Skeletal muscle satellite cell (primary cell): ENCODE data around the gene PLPPR5.

Experiments used
- H3K27me3 ChIP-seq: 2 replicates; pipeline ENCODE4 v1.7.0; 2013; ENCODE audit warnings: low read length; ENCODE audit not compliant: control insufficient read depth, insufficient read depth
- H3K36me3 ChIP-seq: 2 replicates; pipeline ENCODE4 v1.7.0; 2013; ENCODE audit warnings: mild to moderate bottlenecking, control low read depth, low read length; ENCODE audit not compliant: insufficient read depth
- H3K4me1 ChIP-seq: 2 replicates; pipeline ENCODE4 v1.7.0; 2013; ENCODE audit warnings: low read length; ENCODE audit not compliant: control insufficient read depth, insufficient read depth
- H3K4me2 ChIP-seq: 2 replicates; pipeline ENCODE4 v1.7.0; 2013; ENCODE audit warnings: mild to moderate bottlenecking, low read length
- H3K4me3 ChIP-seq: 2 replicates; pipeline ENCODE4 v1.7.0; 2013; ENCODE audit warnings: low read length
- H3K9ac ChIP-seq: 2 replicates; pipeline ENCODE4 v1.7.0; 2013; ENCODE audit warnings: mild to moderate bottlenecking, low read depth, low read length, moderate library complexity
- H3K9me3 ChIP-seq: replicated peaks from 2 replicates; pipeline ENCODE4 v1.7.0; 2013; ENCODE audit warnings: mild to moderate bottlenecking, control low read depth, low read length

Gene PLPPR5

DNA sequence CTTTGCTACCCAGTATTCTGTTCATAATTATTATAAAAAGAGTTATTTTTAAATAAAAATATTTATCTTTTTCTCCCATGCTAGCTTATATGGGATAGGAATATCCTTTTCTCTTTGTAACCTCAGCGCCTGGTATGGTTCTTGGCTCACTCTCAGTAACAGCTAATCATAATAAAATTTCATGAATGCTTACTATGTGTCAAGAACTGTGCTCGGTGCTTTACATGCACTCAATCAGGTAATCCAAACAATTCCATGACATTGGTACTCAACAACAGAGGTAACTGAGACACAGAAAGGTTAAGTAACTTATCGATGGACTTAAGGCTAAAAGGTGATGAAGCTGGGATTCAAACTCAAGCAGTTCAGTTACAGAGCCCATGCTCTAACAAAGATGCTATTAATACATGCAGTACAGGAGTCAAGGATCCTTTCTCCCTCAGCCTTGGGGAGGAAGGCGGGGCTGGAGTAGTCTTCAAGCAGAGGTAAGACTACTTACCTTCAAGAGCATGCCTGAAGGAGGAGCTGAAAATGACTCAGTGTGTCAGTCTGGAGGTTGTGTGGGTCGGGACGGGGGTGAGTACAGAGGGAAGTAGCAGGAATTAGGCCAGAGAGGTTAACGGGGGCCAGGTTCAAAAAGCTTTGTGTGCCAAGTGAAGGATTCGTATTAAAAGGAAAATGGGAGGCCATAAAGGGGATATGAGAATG is 73.4 kb downstream of the PLPPR5 start:
- Histone ChIP-seq H3K27me3 (no peaks in the 10 kb centered on the region), H3K4me3 (no peak overlapping the region), H3K9me3 (no peaks in the 10 kb centered on the region), H3K4me1 (no peaks in the 10 kb centered on the region), H3K9ac (no peak overlapping the region), H3K36me3 (no peaks in the 10 kb centered on the region), H3K4me2 (no peak overlapping the region)

DNA sequence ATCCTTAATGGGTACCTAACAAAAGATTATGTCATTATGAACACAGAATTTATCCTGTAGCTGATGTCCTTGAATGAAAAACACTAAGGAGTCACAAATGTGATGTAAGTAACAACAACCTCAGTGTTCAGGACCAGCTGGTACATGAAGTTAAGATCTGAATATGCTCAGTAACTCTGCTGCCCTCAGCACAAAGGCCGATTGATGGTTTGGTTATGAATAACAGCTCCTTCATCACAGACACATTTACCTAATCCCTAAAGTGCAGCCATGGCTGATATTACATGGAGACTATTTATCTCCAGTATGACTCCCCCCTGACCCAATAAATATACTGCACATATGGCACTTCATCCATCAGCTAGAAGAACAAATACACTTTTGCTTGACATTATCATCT is 75.2 kb downstream of the PLPPR5 start:
- Histone ChIP-seq H3K9ac (no peak overlapping the region), H3K9me3 (no peaks in the 10 kb centered on the region)

DNA sequence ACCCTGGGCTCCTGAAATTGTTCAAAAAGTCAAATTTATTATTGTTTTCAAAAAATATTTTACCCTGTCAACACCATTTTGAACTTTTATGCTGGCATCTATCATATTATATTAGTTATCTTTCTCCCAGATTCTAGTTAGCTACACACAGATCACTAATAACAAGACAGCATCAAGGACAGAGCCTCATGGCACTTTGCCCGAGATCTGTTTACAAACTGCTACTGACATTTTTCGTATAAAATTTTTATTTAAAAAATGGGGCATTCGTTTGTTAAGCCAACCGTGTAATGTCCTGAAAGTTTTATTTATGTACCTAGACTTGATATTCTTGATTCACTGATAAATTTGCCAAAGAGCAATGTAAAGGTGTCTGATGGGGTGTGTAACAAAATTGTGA is 78.1 kb downstream of the PLPPR5 start:
- H3K9me3 ChIP-seq: no peaks in the 10 kb centered on the region

More for the DNA sequence above, 75.2 kb downstream of the PLPPR5 start:
- Histone ChIP-seq H3K4me2 (no peak overlapping the region), H3K27me3 (no peaks in the 10 kb centered on the region), H3K36me3 (no peaks in the 10 kb centered on the region), H3K4me3 (no peak overlapping the region), H3K4me1 (no peaks in the 10 kb centered on the region)

DNA sequence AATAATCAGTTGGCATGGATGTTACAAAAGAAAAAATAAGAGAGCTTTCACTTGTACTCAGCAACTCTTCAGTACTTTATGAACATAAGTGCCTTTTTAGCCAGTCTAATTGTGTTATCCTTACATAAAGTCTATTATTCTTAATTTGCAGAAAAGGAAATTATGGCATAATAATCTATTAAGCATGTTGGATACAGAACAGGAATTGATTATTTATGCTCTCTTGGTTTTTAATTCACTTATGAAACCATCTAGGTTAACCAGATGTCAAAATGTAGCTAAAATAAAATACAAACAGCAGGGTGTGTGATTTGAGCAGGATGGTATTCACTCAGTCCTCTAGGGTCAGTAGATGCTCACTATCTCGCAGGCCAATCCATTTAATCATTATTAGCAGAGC is 79.7 kb downstream of the PLPPR5 start:
- no peaks in the 10 kb centered on the region for H3K27me3 ChIP-seq
- H3K4me2 ChIP-seq: no peak overlapping the region
- H3K36me3 ChIP-seq: no peaks in the 10 kb centered on the region
- H3K9ac ChIP-seq: no peak overlapping the region
- H3K4me1 ChIP-seq: peaks cover 22% of the 10 kb centered on the region
- no peaks in the 10 kb centered on the region for H3K9me3 ChIP-seq
- no peak overlapping the region for H3K4me3 ChIP-seq

More for the DNA sequence above, 78.1 kb downstream of the PLPPR5 start:
- no peak overlapping the region for H3K9ac ChIP-seq
- peaks cover 7% of the 10 kb centered on the region for H3K4me1 ChIP-seq
- no peak overlapping the region for H3K4me3 ChIP-seq
- H3K36me3 ChIP-seq: no peaks in the 10 kb centered on the region
- no peaks in the 10 kb centered on the region for H3K27me3 ChIP-seq
- H3K4me2 ChIP-seq: no peak overlapping the region

DNA sequence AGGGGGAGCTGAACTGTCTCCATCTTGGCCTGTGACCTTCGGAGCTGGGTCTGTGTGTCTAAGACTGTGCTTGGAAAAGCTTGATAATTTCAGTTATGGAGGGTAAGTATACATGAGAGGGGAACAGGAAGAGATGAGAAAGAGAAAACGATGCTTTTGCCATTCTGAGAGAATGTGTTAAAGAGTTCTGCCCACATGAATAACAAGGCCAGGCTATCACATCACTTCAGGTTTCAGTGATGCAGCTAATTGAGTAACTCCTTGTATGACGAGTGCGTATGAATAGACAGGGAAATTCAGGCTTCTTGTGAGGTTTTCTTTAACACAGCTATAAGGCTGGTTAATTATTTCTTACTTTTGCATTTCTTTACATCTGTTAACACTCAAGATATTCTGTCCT is 81.0 kb downstream of the PLPPR5 start:
- no peaks in the 10 kb centered on the region for H3K36me3 ChIP-seq
- H3K4me1 ChIP-seq: peaks cover 25% of the 10 kb centered on the region
- no peaks in the 10 kb centered on the region for H3K9me3 ChIP-seq
- H3K9ac ChIP-seq: no peak overlapping the region
- no peak overlapping the region for H3K4me2 ChIP-seq
- H3K4me3 ChIP-seq: no peak overlapping the region
- no peaks in the 10 kb centered on the region for H3K27me3 ChIP-seq

- H3K4me3 ChIP-seq: no peak overlapping the region
- H3K27me3 ChIP-seq: no peaks in the 10 kb centered on the region
- H3K4me2 ChIP-seq: no peak overlapping the region
- no peaks in the 10 kb centered on the region for H3K9me3 ChIP-seq
- peaks cover 25% of the 10 kb centered on the region for H3K4me1 ChIP-seq
- no peak overlapping the region for H3K9ac ChIP-seq
- no peaks in the 10 kb centered on the region for H3K36me3 ChIP-seq
These were observed 82.8 kb downstream of the PLPPR5 start for GRCh38 chr1:98921817-98922216.

DNA sequence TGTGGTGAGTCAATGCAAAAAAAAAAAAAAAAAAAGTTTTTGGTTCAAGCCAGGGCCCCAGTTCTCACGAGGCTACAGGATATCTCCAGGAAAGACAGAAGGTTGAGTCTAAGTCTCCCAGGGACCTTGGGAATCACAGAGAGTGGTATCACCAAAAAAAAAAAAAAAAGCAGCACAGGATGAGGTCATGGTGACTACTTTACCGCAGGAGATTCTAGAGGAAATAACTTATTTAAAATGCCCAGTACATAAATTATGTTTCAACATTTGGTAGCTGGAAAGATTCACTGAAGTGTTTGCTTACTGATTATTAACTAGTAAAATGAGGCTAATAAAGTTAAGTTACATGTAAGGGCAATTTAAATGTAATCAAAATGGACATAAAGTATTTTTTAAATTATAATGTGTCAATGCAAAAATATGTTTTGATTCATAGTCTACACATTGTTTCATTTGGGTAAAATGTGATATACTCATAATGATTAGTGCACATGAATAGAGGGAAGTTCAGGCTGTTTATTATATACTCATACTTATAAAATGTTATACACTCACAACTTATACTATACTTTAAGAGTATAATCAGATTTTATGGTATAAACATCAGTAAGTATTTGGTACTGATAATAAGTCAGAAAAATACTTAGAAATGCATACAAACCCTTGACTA is 84.1 kb downstream of the PLPPR5 start:
- Histone ChIP-seq H3K9me3 (no peaks in the 10 kb centered on the region), H3K4me3 (no peak overlapping the region), H3K36me3 (no peaks in the 10 kb centered on the region), H3K9ac (no peak overlapping the region), H3K27me3 (no peaks in the 10 kb centered on the region), H3K4me1 (peaks cover 25% of the 10 kb centered on the region), H3K4me2 (peak overlapping the region; percentile 48)

GRCh38 chr1:98919652-98920051 is 85.0 kb downstream of the PLPPR5 start:
- Histone ChIP-seq H3K9ac (no peak overlapping the region), H3K4me1 (peaks cover 25% of the 10 kb centered on the region), H3K36me3 (no peaks in the 10 kb centered on the region), H3K4me2 (peak overlapping the region; percentile 41), H3K9me3 (no peaks in the 10 kb centered on the region), H3K4me3 (no peak overlapping the region), H3K27me3 (no peaks in the 10 kb centered on the region)

DNA sequence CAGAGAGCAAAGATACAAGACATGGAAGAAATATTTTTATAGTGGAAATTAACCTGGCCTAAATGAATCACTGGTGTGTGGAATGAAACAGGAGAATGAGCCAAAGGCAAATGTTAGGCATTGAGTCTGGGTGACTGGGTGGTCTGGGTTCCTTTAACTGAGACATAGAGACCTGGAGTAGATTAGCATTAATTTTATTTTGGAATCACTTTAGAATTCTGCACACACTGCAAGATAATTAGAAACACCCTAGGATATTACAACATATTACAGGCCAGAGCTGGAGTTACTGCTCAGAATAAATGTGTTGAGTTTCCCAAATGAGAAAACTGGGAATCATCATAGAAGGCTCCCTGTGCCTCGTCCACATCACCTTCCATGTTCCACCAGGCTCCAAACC is 85.5 kb downstream of the PLPPR5 start:
- Histone ChIP-seq H3K9me3 (no peaks in the 10 kb centered on the region), H3K4me2 (no peak overlapping the region)

DNA sequence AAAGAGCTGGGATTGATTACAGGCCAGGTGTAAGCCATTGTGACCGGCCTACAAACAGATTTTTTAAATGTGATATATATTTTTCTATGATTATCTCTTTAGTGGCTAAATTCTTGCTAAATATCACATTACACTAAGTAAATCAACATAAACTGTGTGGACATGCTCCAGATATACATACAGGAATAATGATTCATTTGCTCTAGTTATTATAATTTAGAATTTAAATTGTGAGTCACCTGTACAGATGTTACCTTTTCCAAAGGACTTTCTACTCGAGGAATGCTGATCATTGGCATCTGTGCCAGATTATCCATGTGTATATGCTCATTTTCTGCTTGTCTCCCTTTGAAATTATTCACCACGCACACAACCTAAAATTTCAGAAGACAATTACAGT is 90.1 kb downstream of the PLPPR5 start:
- H3K4me2 ChIP-seq: no peak overlapping the region
- H3K9ac ChIP-seq: no peak overlapping the region
- H3K36me3 ChIP-seq: no peaks in the 10 kb centered on the region
- no peak overlapping the region for H3K4me3 ChIP-seq
- H3K4me1 ChIP-seq: no peaks in the 10 kb centered on the region
- no peaks in the 10 kb centered on the region for H3K9me3 ChIP-seq
- no peaks in the 10 kb centered on the region for H3K27me3 ChIP-seq

More for the DNA sequence above, 85.5 kb downstream of the PLPPR5 start:
- H3K36me3 ChIP-seq: no peaks in the 10 kb centered on the region
- no peak overlapping the region for H3K4me3 ChIP-seq
- peaks cover 25% of the 10 kb centered on the region for H3K4me1 ChIP-seq
- no peaks in the 10 kb centered on the region for H3K27me3 ChIP-seq
- H3K9ac ChIP-seq: no peak overlapping the region

GRCh38 chr1:98910827-98911226 is 93.8 kb downstream of the PLPPR5 start:
- Histone ChIP-seq H3K27me3 (no peaks in the 10 kb centered on the region), H3K9ac (no peak overlapping the region), H3K4me2 (no peak overlapping the region), H3K4me1 (peaks cover 12% of the 10 kb centered on the region), H3K4me3 (no peak overlapping the region), H3K36me3 (no peaks in the 10 kb centered on the region), H3K9me3 (no peaks in the 10 kb centered on the region)

DNA sequence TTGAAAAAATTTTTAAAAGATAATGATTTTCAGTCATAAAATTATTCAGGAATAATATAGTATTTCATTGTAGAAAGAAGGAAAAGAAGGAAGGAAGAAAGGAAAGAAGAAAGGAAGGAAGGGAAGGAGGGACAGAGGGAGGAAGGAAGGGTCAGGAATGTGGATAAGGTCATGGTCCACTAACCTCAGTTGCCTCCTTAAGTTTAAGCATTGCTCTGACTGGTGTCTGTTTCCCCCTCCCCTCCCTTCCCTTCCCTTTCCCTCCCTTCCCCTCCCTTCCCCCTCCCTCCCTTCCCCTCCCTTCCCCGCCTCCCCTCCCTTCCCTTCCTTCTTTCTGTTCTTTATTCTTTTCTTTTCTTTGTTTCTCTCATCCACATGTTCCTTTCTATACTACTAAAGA is 95.7 kb downstream of the PLPPR5 start:
- no peaks in the 10 kb centered on the region for H3K27me3 ChIP-seq
- H3K4me1 ChIP-seq: peaks cover 14% of the 10 kb centered on the region
- H3K4me3 ChIP-seq: no peak overlapping the region
- H3K4me2 ChIP-seq: no peak overlapping the region
- no peak overlapping the region for H3K9ac ChIP-seq
- no peaks in the 10 kb centered on the region for H3K9me3 ChIP-seq
- H3K36me3 ChIP-seq: no peaks in the 10 kb centered on the region
